Endothelial cell of umbilical vein (primary cell): Measurements from ENCODE around the gene FBXO7.

Experiments
- POLR2A ChIP-seq: IDR thresholded peaks from 2 replicates; pipeline ENCODE4 v1.6.1; 2012; ENCODE audit warnings: low read depth, mild to moderate bottlenecking, control low read depth, low read length
- TF ChIP-seq, protein P1 (sequence below), 2 donors: IDR thresholded peaks; 1 replicate in 1 of 2; 2 replicates in 1 of 2; pipeline ENCODE4 v1.5.1; 2011; ENCODE audit warnings: low read length in 2 of 2, mild to moderate bottlenecking in 2 of 2, moderate library complexity in 2 of 2, control low read depth in 1 of 2, inconsistent platforms in 1 of 2, low read depth in 1 of 2; ENCODE audit not compliant: insufficient read depth in 1 of 2; ENCODE audit errors: extremely low read depth in 1 of 2
- TF ChIP-seq, protein P2 (sequence below): IDR thresholded peaks from 2 replicates; pipeline ENCODE4 v1.6.1; 2011; ENCODE audit not compliant: insufficient read depth, insufficient read length

DNA sequence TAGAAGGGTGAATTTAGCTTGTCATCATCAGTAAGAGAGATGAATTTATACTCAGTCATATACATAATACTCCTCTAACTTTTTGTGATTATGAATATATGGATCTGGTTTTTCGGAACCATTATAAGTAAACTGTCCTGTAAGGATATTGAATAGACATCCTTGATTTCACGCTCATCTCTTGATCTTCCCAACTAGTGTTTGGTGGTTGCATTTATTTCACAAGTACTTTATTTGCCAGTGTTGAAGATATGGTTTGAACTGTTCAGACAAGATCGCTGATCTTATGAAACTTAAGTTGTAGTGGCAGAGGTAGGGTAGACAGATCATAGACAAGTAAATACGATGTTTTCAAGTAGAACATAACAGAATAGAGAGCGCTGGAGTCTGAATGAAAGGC lies 3.0 kb downstream of the FBXO7 start:
- TF ChIP-seq, protein P1, sequence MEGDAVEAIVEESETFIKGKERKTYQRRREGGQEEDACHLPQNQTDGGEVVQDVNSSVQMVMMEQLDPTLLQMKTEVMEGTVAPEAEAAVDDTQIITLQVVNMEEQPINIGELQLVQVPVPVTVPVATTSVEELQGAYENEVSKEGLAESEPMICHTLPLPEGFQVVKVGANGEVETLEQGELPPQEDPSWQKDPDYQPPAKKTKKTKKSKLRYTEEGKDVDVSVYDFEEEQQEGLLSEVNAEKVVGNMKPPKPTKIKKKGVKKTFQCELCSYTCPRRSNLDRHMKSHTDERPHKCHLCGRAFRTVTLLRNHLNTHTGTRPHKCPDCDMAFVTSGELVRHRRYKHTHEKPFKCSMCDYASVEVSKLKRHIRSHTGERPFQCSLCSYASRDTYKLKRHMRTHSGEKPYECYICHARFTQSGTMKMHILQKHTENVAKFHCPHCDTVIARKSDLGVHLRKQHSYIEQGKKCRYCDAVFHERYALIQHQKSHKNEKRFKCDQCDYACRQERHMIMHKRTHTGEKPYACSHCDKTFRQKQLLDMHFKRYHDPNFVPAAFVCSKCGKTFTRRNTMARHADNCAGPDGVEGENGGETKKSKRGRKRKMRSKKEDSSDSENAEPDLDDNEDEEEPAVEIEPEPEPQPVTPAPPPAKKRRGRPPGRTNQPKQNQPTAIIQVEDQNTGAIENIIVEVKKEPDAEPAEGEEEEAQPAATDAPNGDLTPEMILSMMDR (IDR thresholded peaks at IDR 0.05; ENCODE audit: extremely low read depth in 1 of 2, insufficient read depth in 1 of 2, low read depth in 1 of 2, low read length in 2 of 2): no peak
- no peak for TF ChIP-seq POLR2A
- TF ChIP-seq, protein P2, sequence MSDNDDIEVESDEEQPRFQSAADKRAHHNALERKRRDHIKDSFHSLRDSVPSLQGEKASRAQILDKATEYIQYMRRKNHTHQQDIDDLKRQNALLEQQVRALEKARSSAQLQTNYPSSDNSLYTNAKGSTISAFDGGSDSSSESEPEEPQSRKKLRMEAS: no peak
